Medulla oblongata (tissue), 1 donor: ENCODE data around the gene ANGPTL2.

ENCODE experiments used
- DNase-seq: peaks from one replicate; pipeline ENCODE4 v3.0.0-alpha.2; 2015; ENCODE audit errors: extremely low spot score

The ANGPTL2 gene

GRCh38 chr9:127136880-127137639 is 14.6 kb upstream of the ANGPTL2 start:
- DNase-seq: no peak

DNA sequence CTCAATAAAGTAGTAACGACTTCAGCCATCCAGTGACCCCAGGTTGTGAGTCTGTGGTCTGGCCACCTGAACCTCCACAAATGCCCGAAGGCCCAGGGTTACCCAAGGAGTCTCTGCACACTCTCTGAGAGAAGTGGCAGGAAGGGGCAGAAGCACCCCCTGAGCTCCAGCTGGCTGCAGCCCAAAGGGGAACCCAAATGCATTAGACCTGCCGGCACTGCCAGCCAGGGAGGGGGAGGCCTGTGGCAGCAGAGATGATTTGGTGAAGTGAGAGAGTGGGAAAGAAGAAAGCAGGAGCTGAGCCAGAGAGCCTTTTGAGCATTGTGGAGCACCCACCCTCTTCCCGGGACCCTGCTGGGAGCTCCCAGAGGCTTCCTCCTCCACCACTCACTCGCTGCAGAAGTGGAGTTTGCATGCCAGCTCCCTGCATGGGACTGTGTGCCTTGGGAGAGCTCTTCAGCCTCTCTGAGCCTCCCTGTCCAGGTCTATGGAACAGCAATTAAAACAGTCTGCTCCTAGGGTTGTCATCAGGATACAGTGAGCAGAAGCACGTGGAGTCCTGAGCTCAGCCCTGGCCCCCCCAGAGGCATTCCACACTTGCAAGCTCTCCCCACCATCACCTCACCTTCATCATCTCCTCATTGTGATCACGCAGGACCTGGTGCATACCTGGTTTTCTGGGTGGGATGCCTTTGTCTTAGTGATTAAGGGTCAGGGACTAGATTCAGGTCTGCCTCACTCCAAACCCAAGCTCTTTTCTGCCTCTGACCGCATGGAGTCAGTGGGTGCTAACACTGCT is 13.8 kb upstream of the ANGPTL2 start:
- no peak for DNase-seq

DNA sequence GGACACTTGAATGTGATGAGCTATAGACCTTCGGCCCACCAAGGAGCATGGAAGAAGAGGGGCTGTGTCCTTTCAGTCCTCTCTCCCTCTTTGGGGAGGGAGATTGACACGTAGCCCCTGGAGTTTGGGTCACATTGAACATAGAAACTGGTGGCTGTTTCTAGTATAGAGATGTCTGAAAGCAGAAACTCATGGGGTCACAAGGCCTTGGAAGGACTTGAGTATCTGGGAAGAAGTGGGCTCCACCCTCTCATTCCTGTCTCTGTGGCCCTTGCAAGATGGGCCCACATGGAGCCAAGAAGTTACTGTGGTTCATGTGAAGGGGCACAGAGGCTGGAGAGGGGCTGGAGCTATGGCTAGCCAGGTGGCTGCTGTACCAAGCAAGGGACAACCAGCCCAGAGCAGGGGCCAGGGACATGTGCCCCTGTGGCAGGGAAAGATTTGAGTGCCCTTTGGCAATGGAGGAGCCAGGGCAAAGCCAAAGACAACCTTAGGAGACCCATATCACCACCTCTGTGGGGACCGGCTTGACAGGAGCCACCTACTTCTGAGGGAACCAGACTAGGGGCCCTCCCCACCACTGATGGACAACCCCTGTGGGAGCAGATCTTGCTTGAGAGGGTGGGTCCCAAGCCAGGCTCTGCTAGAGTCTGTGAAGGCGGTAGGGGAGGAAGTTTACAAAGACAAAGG is 12.8 kb upstream of the ANGPTL2 start:
- no peak for DNase-seq

- peak; percentile 91 for DNase-seq
These were observed 11.3 kb upstream of the ANGPTL2 start for GRCh38 chr9:127133739-127134167.

- peak; percentile 62 for DNase-seq
These were observed 10.6 kb upstream of the ANGPTL2 start for GRCh38 chr9:127132921-127133647.

GRCh38 chr9:127132375-127132774 is 9.9 kb upstream of the ANGPTL2 start:
- no peak for DNase-seq

DNA sequence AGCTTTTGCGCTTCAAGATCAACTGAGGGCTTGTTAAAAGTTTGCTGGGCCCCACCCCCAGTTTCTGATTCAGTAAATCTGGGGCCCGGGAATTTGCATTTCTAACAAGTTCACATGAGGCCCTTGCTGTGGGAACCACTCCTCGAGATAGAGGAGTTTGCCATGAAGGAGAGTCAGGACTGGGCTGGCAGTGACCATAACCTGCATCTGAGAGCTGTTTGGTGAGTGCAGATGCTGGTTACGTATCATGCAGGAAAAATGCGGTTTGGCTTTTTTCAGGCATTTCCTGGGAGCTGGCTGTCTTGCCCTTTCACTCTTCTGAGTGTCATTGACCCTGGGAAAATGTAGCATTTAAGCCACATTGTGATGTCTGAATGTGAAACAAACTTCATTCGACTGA is 9.4 kb upstream of the ANGPTL2 start:
- DNase-seq: no peak

DNA sequence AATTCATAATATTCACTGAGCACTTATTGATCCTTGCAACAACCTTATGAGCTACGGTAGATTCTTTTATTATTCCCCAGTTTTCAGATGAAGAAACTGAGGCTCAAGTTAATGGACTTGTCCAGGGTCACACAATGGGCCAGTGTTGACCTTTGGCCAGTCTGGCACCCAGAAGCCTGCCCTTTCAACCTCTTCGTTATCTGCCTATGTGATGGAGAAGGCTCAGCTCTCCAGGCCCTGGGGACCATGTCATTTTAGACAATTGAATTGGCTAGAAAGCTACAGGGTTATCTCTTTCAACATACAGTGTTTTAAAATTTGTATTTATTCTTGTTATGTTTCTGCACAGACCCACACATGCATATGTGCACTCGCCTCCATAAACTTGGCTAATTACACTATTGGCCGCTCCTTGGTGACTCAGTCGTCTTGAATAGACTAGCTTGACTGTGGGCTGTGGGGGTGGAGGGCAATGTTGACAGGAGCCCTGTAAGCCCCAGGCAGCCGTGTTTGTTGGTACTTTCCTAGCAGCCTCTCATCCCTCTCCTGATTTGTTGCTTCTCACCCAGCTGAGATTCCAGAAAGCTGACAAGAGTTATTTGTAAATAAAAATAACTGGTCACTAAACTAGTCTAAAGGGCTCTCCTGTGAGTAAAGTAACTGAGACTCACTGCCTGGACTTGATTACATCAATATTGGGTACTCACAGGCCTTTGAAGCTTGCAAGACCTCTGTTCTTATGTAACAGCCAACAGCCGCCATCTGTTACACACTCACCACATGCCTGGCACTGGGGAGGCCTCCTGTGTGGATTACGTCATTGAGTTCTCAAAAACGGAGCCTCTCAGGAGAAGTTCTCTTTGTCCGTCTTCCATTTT is 8.5 kb upstream of the ANGPTL2 start:
- peak; percentile 83 for DNase-seq

DNA sequence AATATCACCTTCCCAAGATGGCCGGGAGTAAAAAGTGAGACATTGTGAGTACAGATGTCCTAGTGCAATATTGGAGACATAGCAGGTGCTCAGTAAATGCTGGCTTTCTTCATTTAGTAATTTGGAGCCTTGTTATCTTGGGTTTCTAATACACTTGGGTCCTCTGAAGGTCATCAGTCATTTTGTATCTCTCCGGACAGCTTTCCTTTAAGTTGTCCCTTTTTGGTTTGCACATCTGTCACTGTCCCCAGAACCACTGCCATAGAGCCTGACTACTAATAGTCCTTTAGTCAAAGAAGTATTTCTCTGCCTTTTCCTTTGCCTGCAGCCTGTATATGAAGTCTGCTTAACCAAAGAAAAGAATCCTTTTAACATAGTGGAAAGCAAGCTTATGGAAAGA is 7.8 kb upstream of the ANGPTL2 start:
- DNase-seq: no peak

DNA sequence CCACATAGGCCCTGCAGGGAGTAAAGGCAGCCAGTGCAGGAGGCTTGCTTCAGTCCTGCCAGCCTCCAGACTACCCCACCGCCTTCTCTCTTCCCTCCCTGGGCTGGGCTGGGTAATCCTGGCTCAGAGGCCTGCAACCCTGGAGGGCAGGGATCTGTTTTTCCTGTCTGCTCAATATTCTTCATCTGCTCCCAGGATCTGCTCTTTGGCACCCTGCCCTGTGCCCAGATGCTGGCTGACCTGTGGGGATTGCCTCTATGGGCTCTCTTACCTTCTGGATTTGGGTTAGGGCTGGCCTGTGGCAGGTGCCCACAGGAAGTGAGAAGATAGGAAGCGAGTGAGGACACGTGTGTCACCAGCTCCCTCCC is 7.3 kb upstream of the ANGPTL2 start:
- DNase-seq: no peak

DNA sequence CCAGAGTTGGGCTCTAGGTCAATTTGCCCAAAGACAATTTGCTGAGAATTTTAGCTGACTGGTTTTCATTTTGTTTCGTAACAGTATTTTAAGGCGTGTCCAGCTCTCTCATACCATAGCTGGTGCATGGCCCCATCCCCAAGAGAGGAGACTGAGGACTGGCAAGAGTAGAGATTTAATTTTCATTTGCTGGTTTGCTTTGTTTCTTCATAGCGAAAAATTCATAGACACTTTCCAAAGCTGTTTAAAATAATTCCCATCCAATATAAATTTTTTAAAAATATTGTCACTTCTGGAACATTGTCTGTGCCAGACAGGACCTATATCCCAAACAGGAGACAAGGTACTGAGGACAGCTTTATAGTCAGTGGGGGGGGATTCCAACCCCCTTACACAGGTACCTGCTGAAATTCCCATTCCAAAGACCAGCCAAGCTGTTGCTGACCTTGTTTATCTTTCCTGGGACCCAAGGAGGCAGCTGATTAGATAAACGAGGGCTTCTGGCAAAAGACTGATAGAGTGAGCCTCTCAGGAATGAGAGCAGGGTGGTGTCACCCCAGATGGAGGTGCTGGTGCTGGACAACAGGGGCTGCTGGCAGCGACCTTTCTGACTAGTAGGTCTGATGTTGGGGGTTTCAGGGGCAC is 6.8 kb upstream of the ANGPTL2 start:
- no peak for DNase-seq

DNA sequence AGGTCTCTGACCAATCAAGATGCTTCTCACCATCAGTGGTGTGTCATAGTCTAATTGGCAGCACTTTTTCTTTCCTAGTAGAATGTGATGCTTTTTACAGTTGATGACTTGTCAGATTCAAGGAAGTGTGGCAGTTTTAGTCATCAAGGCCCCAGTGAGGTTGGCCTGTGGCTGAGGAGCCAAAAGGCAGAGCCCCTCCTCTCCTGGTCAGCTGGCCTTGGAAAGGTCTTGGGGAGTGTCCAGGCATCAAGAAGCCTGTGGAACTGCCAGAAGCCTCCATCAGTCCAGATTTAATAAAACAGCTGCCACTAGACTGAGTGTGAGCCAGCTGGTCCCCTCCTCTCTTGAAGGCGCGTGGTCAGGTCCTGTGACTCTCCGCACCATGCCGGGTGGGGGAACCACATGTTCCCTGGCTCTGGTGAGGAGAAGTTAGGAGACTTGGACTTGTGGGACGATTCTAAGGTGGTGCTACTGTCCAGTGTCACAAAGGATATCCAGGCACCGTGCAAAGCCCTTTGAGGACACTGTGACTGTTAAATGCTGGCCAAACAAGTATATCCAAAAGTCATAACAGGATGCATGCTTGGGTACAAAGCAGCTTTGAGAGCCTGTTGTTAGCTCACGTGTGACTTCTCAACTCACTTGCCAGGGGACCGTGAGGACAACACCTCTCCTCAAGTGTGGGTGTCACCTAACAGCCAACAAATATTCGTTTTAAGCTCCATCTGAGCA is 6.1 kb upstream of the ANGPTL2 start:
- peak; percentile 71 for DNase-seq

DNA sequence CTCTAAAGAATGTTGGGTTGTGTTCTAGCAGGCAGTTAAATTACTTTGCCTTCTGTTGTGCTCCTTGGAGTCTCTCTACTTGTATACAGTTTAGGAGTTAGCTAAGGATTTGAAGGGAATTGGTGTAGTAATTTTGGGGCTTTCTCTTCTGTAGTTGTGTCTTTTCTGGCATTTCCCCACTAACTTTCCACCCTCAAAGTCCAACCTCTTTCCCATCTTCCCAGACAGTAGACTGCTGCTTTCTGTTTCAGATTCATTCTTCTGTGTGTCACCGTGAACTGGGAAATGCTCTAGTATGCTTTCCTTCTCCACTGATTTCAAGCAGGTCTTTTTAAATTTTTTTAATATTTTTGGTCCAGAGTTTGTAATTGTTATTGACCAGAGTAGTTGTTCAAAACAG is 4.5 kb upstream of the ANGPTL2 start:
- DNase-seq: no peak

- no peak for DNase-seq
These were observed 2.4 kb upstream of the ANGPTL2 start for GRCh38 chr9:127124792-127125191.

DNA sequence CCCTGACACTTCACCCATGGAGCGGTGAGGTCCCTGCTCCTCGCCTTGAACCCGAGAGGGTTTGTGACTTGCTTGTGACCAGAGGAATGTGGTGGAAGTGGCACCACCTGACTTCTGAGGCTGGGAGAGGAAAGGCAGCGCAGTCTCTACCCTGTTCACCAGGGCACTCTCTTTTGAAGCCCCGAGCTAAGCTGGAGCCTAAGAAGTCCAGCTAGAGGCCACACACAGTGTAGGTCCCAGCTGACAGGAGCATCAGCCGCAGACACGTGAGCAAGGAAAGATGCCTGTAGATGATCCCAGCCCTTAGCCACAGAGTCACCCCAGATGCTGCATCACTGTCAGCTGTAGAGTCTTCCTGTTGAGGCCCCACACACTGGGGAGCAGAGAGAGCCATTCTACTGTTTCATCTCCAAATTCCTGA is 1.7 kb upstream of the ANGPTL2 start:
- DNase-seq: no peak

GRCh38 chr9:127123064-127123890 is 842 bp upstream of the ANGPTL2 start:
- peak; percentile 58 for DNase-seq

- DNase-seq: peak; percentile 46
These were observed 733 bp downstream of the ANGPTL2 start for GRCh38 chr9:127121628-127122175.

- DNase-seq: no peak
These were observed 3.1 kb downstream of the ANGPTL2 start for GRCh38 chr9:127119320-127119709.
